ENCODE results near the gene GFOD1. TPM values are rescaled to one million over a fixed set of nuclear protein-coding genes. Genes with fewer than 3 reads are reported as not detected.
A peak's percentile ranks its signal among the peaks of the same experiment; 100 is the strongest.

GFOD1 gene
- total and polyA plus RNA-seq, 5 experiments from 2014 or later: 0.08 to 2.0 (median 1.2) TPM

GRCh38 chr6:13491538-13491937 lies 4.1 kb upstream of the GFOD1 start:
- H3K27ac Mint-ChIP-seq: no peak overlapping the region
- no peaks in the 10 kb centered on the region for H3K36me3 Mint-ChIP-seq
- peaks cover 3 to 16% (median 7%) of the 10 kb centered on the region in 4 donors for H3K4me1 Mint-ChIP-seq
- POLR2A ChIA-PET: no interaction called here
- ATAC-seq (no peak), DNase-seq (no peak)
- H3K9me3 Mint-ChIP-seq: no peaks in the 10 kb centered on the region
- H3K27me3 Mint-ChIP-seq: no peaks in the 10 kb centered on the region
- no peak overlapping the region for H3K4me3 Mint-ChIP-seq

GRCh38 chr6:13490402-13490801 lies 3.0 kb upstream of the GFOD1 start:
- POLR2A ChIA-PET: no interaction called here
- DNase-seq: no peak
- Mint-ChIP-seq H3K4me1 (peaks cover 9 to 28% (median 15%) of the 10 kb centered on the region in 4 donors), H3K27me3 (peaks cover 0 to 4% (median 2%) of the 10 kb centered on the region in 5 donors), H3K4me3 (peak overlapping the region in 1 of 10 donors; percentile 11), H3K9me3 (no peaks in the 10 kb centered on the region), H3K27ac (peak overlapping the region in 1 of 10 donors; percentile 32), H3K36me3 (no peaks in the 10 kb centered on the region)
- ATAC-seq: no peak

- peak overlapping the region; percentile 40 to 93 (median 88) for H3K4me3 Mint-ChIP-seq
- ATAC-seq: no peak
- peak overlapping the region in 2 of 10 donors; percentile 34 to 40 for H3K27ac Mint-ChIP-seq
- no peaks in the 10 kb centered on the region for H3K36me3 Mint-ChIP-seq
- peaks cover 14 to 30% (median 27%) of the 10 kb centered on the region in 4 donors for H3K4me1 Mint-ChIP-seq
- H3K27me3 Mint-ChIP-seq: peaks cover 0 to 9% (median 7%) of the 10 kb centered on the region in 5 donors
- no peak for DNase-seq
- POLR2A ChIA-PET: no interaction called here
- H3K9me3 Mint-ChIP-seq: no peaks in the 10 kb centered on the region
Measured at GRCh38 chr6:13488896-13489237, 1.5 kb upstream of the GFOD1 start.

- POLR2A ChIA-PET: interaction anchor here (0.6 to 2.2 kb wide), 3 partner anchors 26 to 46 kb away, joined by 3 to 17 read pairs (median 8); no protein-coding TSS in a partner anchor
Measured at GRCh38 chr6:13488015-13488895, 855 bp upstream of the GFOD1 start.

GRCh38 chr6:13486679-13487121 lies 700 bp downstream of the GFOD1 start:
- peaks cover 0 to 16% (median 9%) of the 10 kb centered on the region in 5 donors for H3K27me3 Mint-ChIP-seq
- peak overlapping the region in 8 of 10 donors; percentile 47 to 79 (median 62) for H3K27ac Mint-ChIP-seq
- H3K4me1 Mint-ChIP-seq: peaks cover 14 to 32% (median 31%) of the 10 kb centered on the region in 4 donors
- ATAC-seq: peak; percentile 50 to 56
- H3K4me3 Mint-ChIP-seq: peak overlapping the region; percentile 83 to 97 (median 90)
- DNase-seq: peak; percentile 19 to 75 (median 46)
- H3K9me3 Mint-ChIP-seq: no peaks in the 10 kb centered on the region
- no peaks in the 10 kb centered on the region for H3K36me3 Mint-ChIP-seq
- POLR2A ChIA-PET: interaction anchor here (0.6 to 2.2 kb wide), 8 partner anchors 19 to 130 kb away, joined by 3 to 17 read pairs (median 3); partner anchors contain the start of genes NOL7 and SIRT5

More at GRCh38 chr6:13488015-13488895, 855 bp upstream of the GFOD1 start:
- peak overlapping the region; percentile 81 to 95 (median 90) for H3K4me3 Mint-ChIP-seq
- H3K27ac Mint-ChIP-seq: peak overlapping the region in 5 of 10 donors; percentile 26 to 86 (median 68)
- no peaks in the 10 kb centered on the region for H3K9me3 Mint-ChIP-seq
- peaks cover 14 to 31% (median 30%) of the 10 kb centered on the region in 4 donors for H3K4me1 Mint-ChIP-seq
- DNase-seq: peak in 4 of 10 donors; percentile 12 to 62 (median 24)
- peaks cover 0 to 15% (median 9%) of the 10 kb centered on the region in 5 donors for H3K27me3 Mint-ChIP-seq
- peak; percentile 4 for ATAC-seq
- no peaks in the 10 kb centered on the region for H3K36me3 Mint-ChIP-seq

- DNase-seq (peak in 2 of 10 donors; percentile 6 to 15), ATAC-seq (peak in 1 of 2 donors; percentile 13)
- H3K27ac Mint-ChIP-seq: peak overlapping the region in 8 of 10 donors; percentile 30 to 86 (median 70)
- peaks cover 14 to 38% (median 31%) of the 10 kb centered on the region in 4 donors for H3K4me1 Mint-ChIP-seq
- peak overlapping the region; percentile 83 to 97 (median 90) for H3K4me3 Mint-ChIP-seq
- no peaks in the 10 kb centered on the region for H3K9me3 Mint-ChIP-seq
- POLR2A ChIA-PET: interaction anchor here (0.6 to 2.2 kb wide), 7 partner anchors 19 to 129 kb away, joined by 3 to 17 read pairs (median 3); partner anchors contain the start of genes NOL7 and SIRT5
- no peaks in the 10 kb centered on the region for H3K36me3 Mint-ChIP-seq
- H3K27me3 Mint-ChIP-seq: peaks cover 0 to 19% (median 12%) of the 10 kb centered on the region in 5 donors
Measured at GRCh38 chr6:13485923-13486562, 1.4 kb downstream of the GFOD1 start.

GRCh38 chr6:13485303-13485702 lies 2.1 kb downstream of the GFOD1 start:
- Mint-ChIP-seq H3K36me3 (no peaks in the 10 kb centered on the region), H3K9me3 (no peaks in the 10 kb centered on the region), H3K4me3 (peak overlapping the region; percentile 83 to 97 (median 90)), H3K27ac (peak overlapping the region in 2 of 10 donors; percentile 20 to 67), H3K27me3 (peaks cover 0 to 26% (median 15%) of the 10 kb centered on the region in 5 donors), H3K4me1 (peaks cover 14 to 42% (median 31%) of the 10 kb centered on the region in 4 donors)
- POLR2A ChIA-PET: interaction anchor here (0.6 to 1.4 kb wide), 2 partner anchors 89 to 132 kb away, joined by 3 to 4 read pairs; partner anchors contain the start of gene SIRT5
- no peak for DNase-seq
- no peak for ATAC-seq

- H3K36me3 Mint-ChIP-seq: peaks cover 0 to 2% (median 0%) of the 10 kb centered on the region in 3 donors
- ATAC-seq (no peak), DNase-seq (no peak)
- peak overlapping the region in 6 of 10 donors; percentile 29 to 97 (median 68) for H3K4me3 Mint-ChIP-seq
- H3K27ac Mint-ChIP-seq: peak overlapping the region in 1 of 10 donors; percentile 20
- peaks cover 0 to 26% (median 15%) of the 10 kb centered on the region in 5 donors for H3K27me3 Mint-ChIP-seq
- H3K4me1 Mint-ChIP-seq: peaks cover 14 to 47% (median 31%) of the 10 kb centered on the region in 4 donors
- POLR2A ChIA-PET: interaction anchor here (0.6 to 1.4 kb wide), 3 partner anchors 41 to 132 kb away, joined by 3 to 4 read pairs (median 3); partner anchors contain the start of gene SIRT5
- no peaks in the 10 kb centered on the region for H3K9me3 Mint-ChIP-seq
Measured at GRCh38 chr6:13484827-13485226, 2.6 kb downstream of the GFOD1 start.

- Mint-ChIP-seq H3K4me3 (peak overlapping the region in 7 of 10 donors; percentile 12 to 97 (median 32)), H3K27ac (peak overlapping the region in 2 of 10 donors; percentile 15 to 63)
- POLR2A ChIA-PET: interaction anchor here (1.1 to 1.4 kb wide), 2 partner anchors 42 to 90 kb away, joined by 3 read pairs; partner anchors contain the start of gene SIRT5
Measured at GRCh38 chr6:13484138-13484708, 3.2 kb downstream of the GFOD1 start.

GRCh38 chr6:13480631-13481501 lies 6.5 kb downstream of the GFOD1 start:
- peaks cover 0 to 2% (median 0%) of the 10 kb centered on the region in 3 donors for H3K36me3 Mint-ChIP-seq
- H3K27ac Mint-ChIP-seq: peak overlapping the region in 1 of 10 donors; percentile 11
- DNase-seq (no peak), ATAC-seq (no peak)
- H3K9me3 Mint-ChIP-seq: no peaks in the 10 kb centered on the region
- POLR2A ChIA-PET: no interaction called here
- H3K4me1 Mint-ChIP-seq: peaks cover 7 to 61% (median 20%) of the 10 kb centered on the region in 4 donors
- H3K4me3 Mint-ChIP-seq: no peak overlapping the region
- H3K27me3 Mint-ChIP-seq: peaks cover 1 to 26% (median 16%) of the 10 kb centered on the region in 5 donors

More at GRCh38 chr6:13484138-13484708, 3.2 kb downstream of the GFOD1 start:
- Mint-ChIP-seq H3K4me1 (peaks cover 14 to 53% (median 32%) of the 10 kb centered on the region in 4 donors), H3K27me3 (peaks cover 0 to 26% (median 18%) of the 10 kb centered on the region in 5 donors), H3K9me3 (no peaks in the 10 kb centered on the region), H3K36me3 (peaks cover 0 to 2% (median 0%) of the 10 kb centered on the region in 3 donors)
- ATAC-seq (no peak), DNase-seq (no peak)

GRCh38 chr6:13479971-13480434 lies 7.4 kb downstream of the GFOD1 start:
- Mint-ChIP-seq H3K9me3 (no peaks in the 10 kb centered on the region), H3K36me3 (peaks cover 0 to 2% (median 0%) of the 10 kb centered on the region in 3 donors), H3K4me1 (peaks cover 5 to 54% (median 13%) of the 10 kb centered on the region in 4 donors), H3K27me3 (peaks cover 1 to 26% (median 14%) of the 10 kb centered on the region in 5 donors), H3K4me3 (no peak overlapping the region), H3K27ac (peak overlapping the region in 1 of 10 donors; percentile 60)
- no peak for ATAC-seq
- POLR2A ChIA-PET: no interaction called here
- no peak for DNase-seq

All from naive thymus-derived CD8-positive, alpha-beta T cell (primary cell).